Measurements from ENCODE around the gene PROK1. TPM values are rescaled to one million over a fixed set of nuclear protein-coding genes. Genes with fewer than 3 reads are reported as not detected.

The PROK1 gene
- total RNA-seq, 2 donors from 2014 or later = 0.20 TPM; not detected in 1

- Mint-ChIP-seq H3K4me3 (no peak overlapping the region), H3K36me3 (ENCODE audit: low read depth) (no peaks in the 10 kb centered on the region), H3K9me3 (no peaks in the 10 kb centered on the region), H3K27me3 (ENCODE audit: insufficient read depth) (no peaks in the 10 kb centered on the region), H3K27ac (no peak overlapping the region), H3K4me1 (no peaks in the 10 kb centered on the region)
- 92% methylated on average over 1 of the region's 2 CpGs; no CpG with 5 or more reads in 1 of the 2 experiments for WGBS, 2 experiments (ENCODE audit: insufficient coverage in 1 of 2, insufficient read length in 1 of 2)
- Histone ChIP-seq H3K36me3 (ENCODE audit: control insufficient read depth, insufficient read depth, low read length) (no peaks in the 10 kb centered on the region), H3K9me3 (ENCODE audit: control insufficient read depth, low read length) (no peaks in the 10 kb centered on the region), H3K9ac (ENCODE audit: extremely low read depth, low read length, poor library complexity, severe bottlenecking) (no peak overlapping the region), H3K4me1 (ENCODE audit: control insufficient read depth, insufficient read depth, low read length) (peaks cover 15% of the 10 kb centered on the region), H3K4me3 (ENCODE audit: low read length) (no peak overlapping the region), H3K27me3 (ENCODE audit: control insufficient read depth, insufficient read depth, low read length, poor library complexity, severe bottlenecking) (no peaks in the 10 kb centered on the region), H3K27ac (ENCODE audit: low read depth, low read length) (no peak overlapping the region)
- no peak for TF ChIP-seq CTCF (conservative IDR thresholded peaks at IDR 0.05)
- DNase-seq = no peak
Observed at GRCh38 chr1:110462093-110462492, 11.1 kb downstream of the PROK1 start.

GRCh38 chr1:110462964-110463363, 12.0 kb downstream of the PROK1 start:
- DNase-seq = no peak
- Histone ChIP-seq H3K27ac (ENCODE audit: low read depth, low read length) (no peak overlapping the region), H3K9ac (ENCODE audit: extremely low read depth, low read length, poor library complexity, severe bottlenecking) (no peak overlapping the region), H3K27me3 (ENCODE audit: control insufficient read depth, insufficient read depth, low read length, poor library complexity, severe bottlenecking) (no peaks in the 10 kb centered on the region), H3K4me1 (ENCODE audit: control insufficient read depth, insufficient read depth, low read length) (peaks cover 15% of the 10 kb centered on the region), H3K4me3 (ENCODE audit: low read length) (no peak overlapping the region), H3K9me3 (ENCODE audit: control insufficient read depth, low read length) (no peaks in the 10 kb centered on the region), H3K36me3 (ENCODE audit: control insufficient read depth, insufficient read depth, low read length) (no peaks in the 10 kb centered on the region)
- no peak overlapping the region for H3K4me3 Mint-ChIP-seq
- H3K4me1 Mint-ChIP-seq = no peaks in the 10 kb centered on the region
- H3K27me3 Mint-ChIP-seq (ENCODE audit: insufficient read depth) = no peaks in the 10 kb centered on the region
- no peak for TF ChIP-seq CTCF (conservative IDR thresholded peaks at IDR 0.05)
- no peaks in the 10 kb centered on the region for H3K9me3 Mint-ChIP-seq
- no peak overlapping the region for H3K27ac Mint-ChIP-seq
- H3K36me3 Mint-ChIP-seq (ENCODE audit: low read depth) = no peaks in the 10 kb centered on the region

GRCh38 chr1:110463725-110464124, 12.8 kb downstream of the PROK1 start:
- no peaks in the 10 kb centered on the region for H3K27me3 ChIP-seq (ENCODE audit: control insufficient read depth, insufficient read depth, low read length, poor library complexity, severe bottlenecking)
- Mint-ChIP-seq H3K27me3 (ENCODE audit: insufficient read depth) (no peaks in the 10 kb centered on the region), H3K36me3 (ENCODE audit: low read depth) (no peaks in the 10 kb centered on the region), H3K9me3 (no peaks in the 10 kb centered on the region), H3K4me1 (no peaks in the 10 kb centered on the region), H3K27ac (no peak overlapping the region), H3K4me3 (no peak overlapping the region)
- H3K9ac ChIP-seq (ENCODE audit: extremely low read depth, low read length, poor library complexity, severe bottlenecking) = no peak overlapping the region
- H3K27ac ChIP-seq (ENCODE audit: low read depth, low read length) = no peak overlapping the region
- peaks cover 15% of the 10 kb centered on the region for H3K4me1 ChIP-seq (ENCODE audit: control insufficient read depth, insufficient read depth, low read length)
- H3K36me3 ChIP-seq (ENCODE audit: control insufficient read depth, insufficient read depth, low read length) = no peaks in the 10 kb centered on the region
- WGBS, 2 experiments (ENCODE audit: insufficient coverage in 1 of 2, insufficient read length in 1 of 2) = 92 to 98% methylated on average over 9 of the region's 9 CpGs
- H3K4me3 ChIP-seq (ENCODE audit: low read length) = no peak overlapping the region
- no peak for DNase-seq
- TF ChIP-seq CTCF (conservative IDR thresholded peaks at IDR 0.05) = no peak
- H3K9me3 ChIP-seq (ENCODE audit: control insufficient read depth, low read length) = no peaks in the 10 kb centered on the region
